OCI-LY1 (cell line): ENCODE measurements around the gene GHRL.

Experiments
- EZH2 ChIP-seq: fragments of 200-600 bp; sonication (generic), shearing (Covaris generic); IDR thresholded peaks from 2 replicates; pipeline ENCODE4 v1.8.0; 2017; ENCODE audit warnings: borderline replicate concordance, mixed run types, mild to moderate bottlenecking, antibody characterized with exemption, low read length, moderate library complexity, mixed read lengths
- TF ChIP-seq, protein P1 (sequence below): fragments of 200-600 bp; sonication (generic), shearing (Covaris generic); IDR thresholded peaks from 2 replicates; pipeline ENCODE4 v1.5.1; 2017; ENCODE audit warnings: mild to moderate bottlenecking, antibody characterized with exemption, low read length, moderate library complexity, mixed read lengths

DNA sequence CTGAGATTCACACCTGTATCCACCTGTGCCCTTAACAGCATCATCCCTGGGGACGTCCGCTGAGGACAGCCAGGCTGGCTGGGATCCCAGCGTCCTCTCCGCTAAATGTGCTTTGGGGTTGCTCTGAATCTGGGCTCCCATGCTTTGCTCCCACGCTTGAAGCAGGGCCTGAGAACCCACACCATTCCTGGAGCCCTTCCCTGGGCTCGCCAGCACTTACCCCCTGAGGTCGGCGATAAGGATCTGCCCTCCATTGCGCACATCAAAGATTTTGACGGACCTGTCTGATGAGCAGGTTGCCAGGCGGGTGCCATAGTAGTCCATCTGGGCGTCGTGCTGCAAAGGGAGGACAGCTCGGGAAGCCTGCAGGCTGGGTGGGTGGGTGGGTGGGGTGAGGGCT lies 22.4 kb upstream of the GHRL start:
- TF ChIP-seq, protein P1, sequence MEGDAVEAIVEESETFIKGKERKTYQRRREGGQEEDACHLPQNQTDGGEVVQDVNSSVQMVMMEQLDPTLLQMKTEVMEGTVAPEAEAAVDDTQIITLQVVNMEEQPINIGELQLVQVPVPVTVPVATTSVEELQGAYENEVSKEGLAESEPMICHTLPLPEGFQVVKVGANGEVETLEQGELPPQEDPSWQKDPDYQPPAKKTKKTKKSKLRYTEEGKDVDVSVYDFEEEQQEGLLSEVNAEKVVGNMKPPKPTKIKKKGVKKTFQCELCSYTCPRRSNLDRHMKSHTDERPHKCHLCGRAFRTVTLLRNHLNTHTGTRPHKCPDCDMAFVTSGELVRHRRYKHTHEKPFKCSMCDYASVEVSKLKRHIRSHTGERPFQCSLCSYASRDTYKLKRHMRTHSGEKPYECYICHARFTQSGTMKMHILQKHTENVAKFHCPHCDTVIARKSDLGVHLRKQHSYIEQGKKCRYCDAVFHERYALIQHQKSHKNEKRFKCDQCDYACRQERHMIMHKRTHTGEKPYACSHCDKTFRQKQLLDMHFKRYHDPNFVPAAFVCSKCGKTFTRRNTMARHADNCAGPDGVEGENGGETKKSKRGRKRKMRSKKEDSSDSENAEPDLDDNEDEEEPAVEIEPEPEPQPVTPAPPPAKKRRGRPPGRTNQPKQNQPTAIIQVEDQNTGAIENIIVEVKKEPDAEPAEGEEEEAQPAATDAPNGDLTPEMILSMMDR = no peak
- no peak for TF ChIP-seq EZH2
